ENCODE results near the gene HS3ST1.

Gene HS3ST1

DNA sequence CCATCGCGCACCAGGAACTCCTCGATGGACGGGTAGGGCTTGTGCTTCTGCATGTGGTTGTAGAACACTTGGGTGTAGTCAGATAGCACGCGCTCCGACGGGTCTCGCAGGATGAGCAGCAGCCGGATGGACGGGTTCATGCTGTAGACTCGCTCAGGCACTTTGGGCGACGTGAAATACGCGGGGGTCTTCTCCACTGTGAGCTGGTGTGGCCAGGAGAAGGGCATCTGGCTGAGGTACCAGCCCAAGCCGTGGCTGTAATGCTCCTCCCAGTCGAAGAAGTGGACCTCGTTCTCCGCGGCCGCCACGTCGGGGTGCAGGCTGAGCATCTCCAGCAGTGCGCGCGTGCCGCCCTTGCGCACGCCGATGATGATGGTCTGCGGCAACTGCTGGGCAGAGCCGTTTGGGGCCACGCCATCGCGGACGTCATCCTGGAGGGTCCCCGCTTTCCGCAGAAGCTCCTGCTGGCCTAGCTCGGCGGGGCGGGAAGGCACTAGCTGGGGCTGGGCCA lies 29.2 kb downstream of the HS3ST1 start:
- no peak for DNase-seq

DNA sequence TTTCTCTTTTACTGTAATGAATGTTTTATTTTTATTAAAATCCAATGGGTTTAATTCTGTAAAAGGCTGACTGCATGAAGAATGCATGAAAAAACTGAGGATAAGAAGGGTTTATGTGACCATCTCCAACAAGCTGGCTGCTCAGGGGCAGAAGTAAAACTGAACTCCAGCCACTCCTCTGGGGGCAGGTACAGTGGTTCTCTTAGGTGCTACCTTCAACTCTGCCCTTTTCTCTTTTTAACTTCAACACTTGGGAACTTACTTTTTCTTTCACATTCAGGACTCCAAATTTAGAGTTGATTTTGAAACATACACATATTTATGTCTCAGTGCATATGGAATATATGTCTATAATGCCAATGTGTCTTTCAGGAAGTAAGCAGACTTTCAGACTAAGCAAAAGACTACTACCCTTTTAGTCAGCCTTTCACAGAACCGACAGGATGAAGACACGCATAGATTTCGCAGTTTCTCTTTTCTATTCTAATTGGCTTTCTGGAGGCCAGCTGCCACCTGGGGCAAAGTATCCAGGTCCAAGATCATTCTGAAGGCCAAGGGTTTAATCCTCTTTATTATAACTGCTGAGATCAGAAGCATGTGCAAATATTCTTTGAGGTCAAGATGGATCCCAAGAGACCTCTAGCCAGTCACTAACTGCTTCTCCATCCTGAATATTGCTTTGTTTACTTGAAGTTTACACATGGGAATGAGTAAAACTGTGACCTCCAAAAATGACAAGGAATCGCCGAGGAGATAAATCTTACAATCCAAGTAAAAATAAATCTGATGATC lies 30.7 kb downstream of the HS3ST1 start:
- DNase-seq: no peak

DNA sequence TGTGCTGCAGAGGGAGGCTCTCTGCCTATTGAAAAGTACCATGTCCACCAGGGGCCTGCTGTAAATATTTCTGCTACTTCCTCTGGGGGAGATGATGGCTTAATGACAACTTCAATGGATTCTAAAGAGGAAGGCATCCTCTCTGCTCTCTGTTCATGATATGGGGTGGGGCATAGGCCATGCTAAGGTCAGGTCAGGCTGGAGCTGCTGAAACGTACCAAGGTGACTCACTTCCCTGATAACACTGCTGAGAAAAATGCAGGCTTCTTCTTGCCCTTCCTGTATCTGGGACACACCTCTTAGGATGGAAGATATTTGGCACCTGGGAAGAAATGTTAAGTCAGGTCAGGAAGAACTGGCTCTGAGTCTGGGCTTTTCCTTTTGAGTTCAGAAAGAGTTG lies 31.5 kb downstream of the HS3ST1 start:
- no peak for DNase-seq

DNA sequence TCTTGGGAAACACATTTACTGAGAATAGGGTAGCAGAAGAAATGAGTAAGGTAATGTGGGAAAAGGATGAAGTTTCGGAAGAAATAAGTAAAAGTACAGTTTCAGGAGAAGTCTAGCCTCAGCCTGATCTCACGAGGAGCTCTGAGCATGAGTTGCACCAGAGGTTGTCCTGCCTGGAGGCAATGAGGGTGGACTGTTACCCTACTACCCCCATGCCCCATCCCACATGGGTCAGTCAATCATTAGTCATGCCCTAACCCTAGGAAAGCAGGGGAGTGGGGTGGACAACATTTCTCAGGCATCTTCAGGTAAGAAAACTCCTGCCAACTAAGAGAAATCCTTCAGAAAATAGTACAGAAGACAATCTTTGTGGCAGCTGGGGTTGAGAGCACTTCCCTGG lies 35.1 kb downstream of the HS3ST1 start:
- DNase-seq: no peak

DNA sequence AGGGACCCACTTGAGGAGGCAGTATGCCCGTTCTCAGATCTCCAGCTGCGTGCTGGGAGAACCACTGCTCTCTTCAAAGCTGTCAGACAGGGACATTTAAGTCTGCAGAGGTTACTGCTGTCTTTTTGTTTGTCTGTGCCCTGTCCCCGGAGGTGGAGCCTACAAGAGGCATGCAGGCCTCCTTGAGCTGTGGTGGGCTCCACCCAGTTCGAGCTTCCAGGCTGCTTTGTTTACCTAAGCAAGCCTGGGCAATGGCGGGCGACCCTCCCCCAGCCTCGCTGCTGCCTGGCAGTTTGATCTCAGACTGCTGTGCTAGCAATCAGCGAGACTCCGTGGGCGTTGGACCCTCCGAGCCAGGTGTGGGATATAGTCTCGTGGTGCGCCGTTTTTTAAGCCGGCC lies 44.6 kb downstream of the HS3ST1 start:
- peak; percentile 21 to 64 for DNase-seq

DNA sequence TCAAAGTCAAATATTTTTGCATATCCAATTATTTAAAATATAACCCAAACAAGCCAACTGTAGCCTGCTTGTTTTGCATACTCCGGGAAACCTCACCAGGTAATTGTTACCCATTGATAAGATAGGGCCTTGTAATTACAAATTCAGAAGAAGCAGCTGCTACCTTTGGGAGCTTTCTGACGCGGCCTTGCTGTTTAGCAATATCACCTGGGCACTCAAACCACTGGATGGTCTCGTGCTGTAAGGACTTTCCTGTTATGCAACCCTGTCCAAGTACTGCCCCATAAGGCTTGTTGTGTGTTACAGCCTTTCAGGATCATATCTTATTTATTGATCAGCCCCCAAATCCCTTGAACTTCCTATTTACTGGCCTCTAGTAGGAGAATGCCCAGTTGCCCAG lies 52.1 kb downstream of the HS3ST1 start:
- DNase-seq: no peak

DNA sequence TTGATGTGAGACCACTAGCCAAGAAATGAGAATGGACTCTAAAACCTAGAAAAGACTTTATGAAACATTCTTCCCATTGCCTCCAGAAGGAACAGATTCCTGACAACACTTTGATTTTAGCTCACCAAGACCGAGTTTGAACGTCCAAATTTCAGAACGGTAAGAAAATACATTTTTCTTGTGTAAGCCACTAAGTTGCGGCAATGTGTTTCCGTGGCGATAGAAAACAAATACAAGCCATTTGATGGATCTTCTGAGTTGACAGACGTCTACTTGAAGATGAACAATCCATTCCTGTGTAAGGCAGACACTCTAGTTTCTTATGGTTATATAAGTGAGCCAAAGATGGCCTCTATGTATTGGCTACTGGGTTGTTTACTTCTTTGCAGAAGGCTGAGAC lies 52.5 kb downstream of the HS3ST1 start:
- no peak for DNase-seq

DNA sequence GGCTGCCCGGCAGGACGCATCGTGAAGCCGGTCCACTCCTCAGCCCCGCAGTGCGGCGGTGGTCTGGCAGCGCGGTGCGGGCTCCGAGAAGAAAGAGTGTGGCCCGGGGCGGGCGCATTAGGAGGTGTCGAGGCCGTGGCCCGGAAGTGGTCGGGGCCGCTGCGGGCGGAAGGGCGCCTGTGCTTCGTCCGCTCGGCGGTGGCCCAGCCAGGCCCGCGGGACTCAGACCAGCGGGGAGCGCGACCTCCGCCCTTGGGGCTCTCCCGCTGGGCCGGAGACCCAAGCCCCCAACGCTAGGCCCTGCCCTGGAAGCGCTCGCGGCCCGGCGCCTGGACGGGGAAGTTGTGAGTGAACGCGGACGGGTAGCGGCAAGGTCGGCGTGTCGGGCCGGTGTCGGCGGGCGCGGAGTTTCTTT lies 60.0 kb downstream of the HS3ST1 start:
- DNase-seq: no peak

DNA sequence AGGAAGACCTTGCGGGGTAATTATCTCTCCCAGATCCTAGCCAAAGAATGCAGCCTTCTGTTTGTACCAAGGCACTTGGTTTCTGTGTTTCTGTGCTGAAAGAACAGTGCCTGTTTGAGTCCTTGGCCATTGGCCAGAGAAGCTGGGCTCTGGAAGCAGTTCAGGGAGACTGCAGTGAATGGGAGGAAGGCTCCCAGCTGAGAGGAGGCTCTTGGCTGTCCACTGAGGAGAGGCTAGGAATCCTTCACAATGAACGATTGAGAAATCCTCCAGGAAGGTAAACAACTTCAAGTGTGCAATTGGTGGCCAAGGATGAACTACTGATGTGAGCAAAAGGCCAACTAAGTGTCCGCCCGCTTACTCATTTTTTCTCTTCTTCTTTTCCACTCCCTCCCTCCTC lies 61.3 kb downstream of the HS3ST1 start:
- DNase-seq: peak; percentile 29 to 51

DNA sequence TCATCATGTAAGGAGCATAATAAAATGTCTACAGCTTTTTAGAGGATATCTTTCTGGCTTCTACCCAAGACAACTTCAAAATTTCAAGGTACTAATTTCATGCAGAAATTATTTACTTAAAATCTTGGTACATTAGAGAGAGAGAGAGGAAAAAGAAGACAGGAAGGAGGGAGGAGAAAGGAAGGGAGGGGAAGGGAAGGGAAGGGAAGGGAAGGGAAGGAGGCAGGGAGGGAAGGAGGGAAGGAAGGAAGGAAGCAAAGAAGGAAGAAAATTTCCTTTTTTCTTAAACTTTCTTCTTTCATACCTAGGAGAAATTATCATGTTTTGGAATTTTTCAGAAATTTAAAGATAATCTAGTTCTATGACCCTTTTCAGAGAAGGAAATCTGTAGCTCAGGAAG lies 61.8 kb downstream of the HS3ST1 start:
- no peak for DNase-seq

DNA sequence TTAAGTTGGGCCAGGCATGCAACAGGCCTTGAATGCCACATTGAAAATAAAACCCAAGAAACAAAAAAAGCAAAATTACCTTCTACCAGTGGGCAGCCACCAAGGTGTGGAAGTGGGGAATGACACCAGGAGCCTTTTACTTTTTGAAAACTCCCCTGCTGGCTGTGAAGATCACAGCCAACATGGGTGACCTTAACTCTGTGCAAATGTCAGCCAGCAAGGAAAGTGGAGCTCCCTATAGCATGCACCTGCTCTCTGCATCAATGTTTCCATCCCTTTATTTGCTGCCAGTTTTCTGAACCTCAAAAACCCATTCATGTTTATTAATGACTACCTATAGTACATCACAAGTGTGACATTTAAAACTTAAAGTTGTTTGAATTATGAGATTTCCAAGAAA lies 63.7 kb downstream of the HS3ST1 start:
- no peak for DNase-seq

DNA sequence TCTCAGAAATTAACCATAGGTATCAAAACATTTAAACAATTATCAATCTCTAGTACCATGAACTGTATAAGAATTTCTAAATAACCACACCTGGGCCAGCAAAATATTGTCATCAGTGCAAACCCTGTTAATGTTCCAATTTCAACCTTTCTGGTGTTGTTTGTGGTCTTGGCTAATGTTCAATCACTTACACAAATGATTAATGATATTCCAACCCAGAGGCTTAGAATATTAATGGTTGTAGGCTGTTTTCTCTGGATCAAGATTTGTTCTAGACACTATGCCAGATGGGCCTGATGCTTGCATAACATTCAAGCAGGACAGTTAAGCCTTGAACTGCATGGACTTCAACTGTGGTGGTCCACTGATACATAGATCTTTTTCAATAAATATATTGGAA lies 69.1 kb downstream of the HS3ST1 start:
- DNase-seq: no peak

DNA sequence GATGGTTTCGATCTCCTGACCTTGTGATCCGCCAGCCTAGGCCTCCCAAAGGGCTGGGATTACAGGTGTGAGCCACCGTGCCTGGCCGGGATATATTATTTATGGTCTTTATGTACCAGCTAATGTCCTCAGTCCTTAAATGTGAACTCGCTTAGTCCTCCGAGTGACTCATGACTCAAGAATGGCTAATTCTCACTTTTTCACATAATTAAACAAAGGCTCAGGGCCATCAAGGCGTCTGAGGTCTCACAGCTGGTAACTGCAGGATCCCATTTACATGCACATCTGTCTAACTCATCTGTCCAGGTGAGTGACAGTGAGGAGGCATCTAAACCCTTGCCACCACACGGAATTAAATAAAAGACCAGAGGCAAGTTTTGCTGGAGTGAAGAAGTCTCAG lies 73.5 kb downstream of the HS3ST1 start:
- no peak for DNase-seq

DNA sequence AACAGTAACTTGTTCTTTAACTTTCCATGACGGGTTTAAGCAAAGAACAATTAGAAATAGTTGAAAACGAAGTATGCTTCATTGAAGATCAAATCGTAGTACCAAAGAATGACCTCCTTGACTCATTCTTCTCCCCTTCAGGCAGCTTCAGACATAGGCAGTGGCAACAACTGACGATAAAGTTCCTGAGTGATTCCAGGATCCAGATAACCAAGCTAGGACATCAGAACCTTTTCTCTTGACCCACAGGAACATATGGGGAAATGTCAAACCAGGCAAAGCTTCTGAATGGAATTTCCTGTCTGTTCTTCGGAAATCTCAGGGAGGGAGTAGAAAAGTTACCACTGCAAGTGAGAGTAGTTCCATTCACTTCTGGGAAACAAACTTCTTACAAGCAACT lies 74.2 kb downstream of the HS3ST1 start:
- no peak for DNase-seq

DNA sequence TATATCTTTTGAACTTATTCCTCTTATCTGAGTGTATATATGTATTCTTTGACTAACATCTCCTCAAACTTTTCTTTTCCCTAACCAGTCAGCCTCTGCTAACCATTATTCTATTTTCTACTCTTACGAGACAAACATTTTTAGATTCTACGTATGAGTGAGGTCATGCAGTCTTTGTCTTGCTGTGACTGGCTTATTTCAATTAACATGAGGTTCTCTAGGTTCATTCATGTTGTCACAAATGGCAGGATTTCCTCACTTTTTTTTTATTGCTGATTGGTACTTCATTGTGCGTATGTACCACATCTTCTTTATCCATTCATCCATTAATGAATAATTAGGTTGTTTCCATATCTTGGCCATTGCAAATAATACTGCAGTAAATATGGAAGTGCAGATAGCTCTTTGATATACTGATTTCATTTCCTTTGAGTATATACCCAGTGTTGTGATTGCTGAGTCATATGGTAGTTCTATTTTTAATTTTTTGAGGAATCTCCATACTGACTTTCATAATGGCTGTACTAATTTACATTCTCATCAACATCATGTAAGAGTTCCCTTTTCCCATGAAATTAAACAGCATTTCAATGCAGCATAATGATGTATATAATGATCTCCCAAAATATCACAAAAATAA lies 80.1 kb downstream of the HS3ST1 start:
- DNase-seq: no peak

DNA sequence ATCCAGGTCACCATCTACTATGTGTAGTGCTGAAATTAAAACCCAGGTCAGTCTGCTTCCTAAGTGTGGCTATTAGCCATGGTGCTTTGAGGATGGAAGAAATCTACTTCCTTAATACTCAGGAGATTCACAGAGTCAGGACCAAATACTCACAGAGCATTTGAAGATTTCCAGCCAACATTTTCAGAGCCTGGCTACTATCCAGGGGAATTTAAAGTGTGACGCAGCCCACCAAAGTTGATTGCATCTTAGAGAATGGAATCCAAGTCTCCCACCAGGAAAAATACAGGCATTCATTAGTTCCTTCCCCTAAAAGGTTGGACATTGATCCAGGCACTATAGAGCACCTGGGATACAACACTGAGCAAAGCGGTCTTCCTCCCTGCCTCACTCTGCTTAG lies 83.8 kb downstream of the HS3ST1 start:
- DNase-seq: no peak

DNA sequence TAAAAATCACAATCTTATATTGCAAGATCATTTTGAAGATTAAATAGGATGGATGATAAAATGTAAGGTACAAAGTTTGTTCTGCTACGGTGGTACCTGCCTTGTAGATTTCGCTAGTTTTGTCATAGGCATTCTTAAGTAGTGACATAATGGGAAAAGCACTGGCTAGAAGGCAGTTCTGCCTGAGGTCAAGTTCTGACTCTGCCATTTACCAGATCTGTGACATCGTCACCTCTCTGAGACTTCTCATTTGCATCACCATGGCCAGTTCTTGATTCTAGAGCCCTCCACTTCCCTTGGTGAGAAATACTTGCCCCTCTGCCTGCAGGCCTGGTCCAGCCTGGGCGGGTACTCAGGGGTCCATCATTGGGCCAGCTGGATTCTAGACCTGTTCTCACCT lies 85.2 kb downstream of the HS3ST1 start:
- no peak for DNase-seq

Data from NCI-H187 (cell line).